Measurements from ENCODE around the gene TACR1. TPM values are rescaled to one million over a fixed set of nuclear protein-coding genes. Genes with fewer than 3 reads are reported as not detected.

The TACR1 gene
- total RNA-seq, 1 experiment from 2014 or later: not detected

DNA sequence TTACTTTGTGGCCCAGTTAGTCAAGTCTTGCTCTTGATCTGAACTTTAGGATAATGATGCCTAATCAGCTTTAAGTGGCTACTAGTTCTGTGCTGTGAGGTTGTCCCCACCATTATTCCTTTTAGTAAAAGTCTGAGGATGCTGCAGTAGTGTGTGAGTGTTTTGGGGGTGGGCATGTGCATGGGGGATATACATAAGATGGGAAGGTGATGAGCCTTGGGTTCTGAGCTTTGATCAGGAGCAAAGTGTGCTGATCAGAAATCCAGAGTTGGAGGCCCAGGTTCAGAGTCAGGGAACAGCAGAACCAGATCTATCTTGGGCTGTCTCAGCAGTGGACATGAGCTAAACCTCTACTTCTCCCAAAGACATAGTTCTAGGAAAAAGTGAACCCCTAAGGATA, 174.1 kb downstream of the TACR1 start:
- no peaks in the 10 kb centered on the region for H4K20me1 ChIP-seq (ENCODE audit: low read length)
- H2AFZ ChIP-seq (ENCODE audit: low read length): no peak overlapping the region
- ChIA-PET POLR2A (ENCODE audit: unreplicated experiment) (no interaction called here), CTCF (no interaction called here)
- H3F3A ChIP-seq (ENCODE audit: low read length, unreplicated experiment): no peaks in the 10 kb centered on the region
- no peak overlapping the region for H3K4me2 ChIP-seq (ENCODE audit: low read length)
- ATAC-seq (no peak), DNase-seq (no peak)
- H3K36me3 ChIP-seq (ENCODE audit: low read depth, low read length): no peaks in the 10 kb centered on the region
- H3K27me3 ChIP-seq (ENCODE audit: low read length): no peaks in the 10 kb centered on the region
- no peaks in the 10 kb centered on the region for H3K9me3 ChIP-seq (ENCODE audit: low read length)
- no peaks in the 10 kb centered on the region for H3K79me2 ChIP-seq (ENCODE audit: low read length)
- no peaks in the 10 kb centered on the region for H3K4me1 ChIP-seq (ENCODE audit: insufficient read depth, low read length)
- no peak overlapping the region for H3K27ac ChIP-seq (ENCODE audit: low read length)
- H3K9me2 ChIP-seq (replicated peaks; ENCODE audit: low read length): no peaks in the 10 kb centered on the region
- intact Hi-C loops (cut with micrococcal nuclease): no loop called here
- H3K4me3 ChIP-seq (ENCODE audit: low read length): no peak overlapping the region
- no peak overlapping the region for H3K9ac ChIP-seq (ENCODE audit: low read length)
- no TSS peak for BruUV-seq (replicated peaks)
- TF ChIP-seq, protein P1, sequence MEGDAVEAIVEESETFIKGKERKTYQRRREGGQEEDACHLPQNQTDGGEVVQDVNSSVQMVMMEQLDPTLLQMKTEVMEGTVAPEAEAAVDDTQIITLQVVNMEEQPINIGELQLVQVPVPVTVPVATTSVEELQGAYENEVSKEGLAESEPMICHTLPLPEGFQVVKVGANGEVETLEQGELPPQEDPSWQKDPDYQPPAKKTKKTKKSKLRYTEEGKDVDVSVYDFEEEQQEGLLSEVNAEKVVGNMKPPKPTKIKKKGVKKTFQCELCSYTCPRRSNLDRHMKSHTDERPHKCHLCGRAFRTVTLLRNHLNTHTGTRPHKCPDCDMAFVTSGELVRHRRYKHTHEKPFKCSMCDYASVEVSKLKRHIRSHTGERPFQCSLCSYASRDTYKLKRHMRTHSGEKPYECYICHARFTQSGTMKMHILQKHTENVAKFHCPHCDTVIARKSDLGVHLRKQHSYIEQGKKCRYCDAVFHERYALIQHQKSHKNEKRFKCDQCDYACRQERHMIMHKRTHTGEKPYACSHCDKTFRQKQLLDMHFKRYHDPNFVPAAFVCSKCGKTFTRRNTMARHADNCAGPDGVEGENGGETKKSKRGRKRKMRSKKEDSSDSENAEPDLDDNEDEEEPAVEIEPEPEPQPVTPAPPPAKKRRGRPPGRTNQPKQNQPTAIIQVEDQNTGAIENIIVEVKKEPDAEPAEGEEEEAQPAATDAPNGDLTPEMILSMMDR (conservative IDR thresholded peaks at IDR 0.05; ENCODE audit: low read depth, low read length): no peak
- TF ChIP-seq EZH2 (IDR thresholded peaks at IDR 0.05; ENCODE audit: low read length, unreplicated experiment): no peak
- no peak for TF ChIP-seq EZH2phosphoT487 (IDR thresholded peaks at IDR 0.05; ENCODE audit: borderline replicate concordance, low read length)

DNA sequence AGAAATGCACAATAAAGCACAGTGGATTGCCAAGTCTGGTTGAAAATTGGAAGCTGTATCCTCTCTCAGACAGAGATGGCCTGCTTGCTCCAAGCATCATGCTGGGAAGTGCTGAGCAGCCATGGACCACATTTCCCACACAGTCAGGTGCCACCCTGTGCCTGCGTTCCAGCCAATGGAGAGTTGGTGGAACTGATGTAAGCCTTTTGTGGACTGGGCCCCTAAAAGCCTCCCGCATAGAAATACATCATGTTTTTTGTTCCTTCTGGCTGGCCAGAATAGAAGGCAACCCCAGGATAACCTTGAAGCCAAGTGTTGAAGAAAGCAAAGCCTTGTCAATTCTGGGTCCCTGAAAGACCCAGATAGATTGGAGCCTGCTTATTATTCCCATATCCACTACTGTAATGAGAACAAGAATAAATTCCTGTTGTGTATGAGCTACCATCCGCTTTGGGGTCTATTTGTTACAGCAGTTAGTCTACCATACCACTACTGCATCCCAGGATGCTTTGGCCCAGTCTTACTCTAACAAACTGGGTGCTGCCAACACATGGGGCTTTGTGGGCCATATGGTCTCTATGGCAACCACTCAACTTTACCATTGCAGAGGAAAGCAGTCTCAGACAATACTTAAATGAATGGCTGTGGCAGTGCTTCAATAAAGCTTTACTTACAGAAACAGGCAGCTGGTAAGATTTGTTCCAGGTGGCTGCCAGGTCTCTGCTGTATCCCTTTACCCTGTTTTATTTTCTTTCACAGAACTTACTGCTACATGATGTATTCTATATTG, 175.5 kb downstream of the TACR1 start:
- POLR2A ChIA-PET (ENCODE audit: unreplicated experiment): no interaction called here
- no TSS peak for BruUV-seq (replicated peaks)

DNA sequence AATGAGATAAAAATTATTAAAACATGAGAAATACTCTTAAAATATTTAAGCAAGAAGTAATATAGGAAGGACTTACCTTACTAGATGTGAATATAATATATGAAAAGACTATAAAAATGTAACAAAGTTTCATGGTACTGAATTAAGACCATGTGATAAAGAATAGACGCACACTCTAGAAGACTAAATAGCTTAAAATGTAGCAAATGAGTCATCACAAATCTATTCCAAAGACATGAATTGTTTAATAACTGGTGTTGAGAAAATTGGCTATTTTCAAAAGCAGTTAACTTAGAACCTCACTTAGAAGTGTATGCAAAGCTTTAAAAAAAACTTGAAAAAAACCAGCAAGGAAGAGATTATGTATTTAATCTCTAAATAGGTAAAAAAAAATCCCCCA, 176.8 kb downstream of the TACR1 start:
- intact Hi-C loops (cut with micrococcal nuclease): no loop called here
- Histone ChIP-seq H3K4me2 (ENCODE audit: low read length) (no peak overlapping the region), H4K20me1 (ENCODE audit: low read length) (no peaks in the 10 kb centered on the region), H3F3A (ENCODE audit: low read length, unreplicated experiment) (no peaks in the 10 kb centered on the region), H3K9me3 (ENCODE audit: low read length) (no peaks in the 10 kb centered on the region), H3K27me3 (ENCODE audit: low read length) (no peaks in the 10 kb centered on the region), H3K27ac (ENCODE audit: low read length) (no peak overlapping the region), H2AFZ (ENCODE audit: low read length) (no peak overlapping the region), H3K9me2 (replicated peaks; ENCODE audit: low read length) (no peaks in the 10 kb centered on the region), H3K4me1 (ENCODE audit: insufficient read depth, low read length) (no peaks in the 10 kb centered on the region), H3K4me3 (ENCODE audit: low read length) (no peak overlapping the region), H3K9ac (ENCODE audit: low read length) (no peak overlapping the region), H3K79me2 (ENCODE audit: low read length) (no peaks in the 10 kb centered on the region), H3K36me3 (ENCODE audit: low read depth, low read length) (no peaks in the 10 kb centered on the region)
- ATAC-seq (no peak), DNase-seq (no peak)
- no peak for TF ChIP-seq EZH2phosphoT487 (IDR thresholded peaks at IDR 0.05; ENCODE audit: borderline replicate concordance, low read length)
- TF ChIP-seq EZH2 (IDR thresholded peaks at IDR 0.05; ENCODE audit: low read length, unreplicated experiment): no peak
- TF ChIP-seq, protein P1 (conservative IDR thresholded peaks at IDR 0.05; ENCODE audit: low read depth, low read length): no peak
- ChIA-PET POLR2A (ENCODE audit: unreplicated experiment) (no interaction called here), CTCF (no interaction called here)
- BruUV-seq (replicated peaks): no TSS peak

More for the DNA sequence above, 175.5 kb downstream of the TACR1 start:
- Histone ChIP-seq H3K4me1 (ENCODE audit: insufficient read depth, low read length) (no peaks in the 10 kb centered on the region), H3K4me3 (ENCODE audit: low read length) (no peak overlapping the region), H3K9ac (ENCODE audit: low read length) (no peak overlapping the region), H3K9me2 (replicated peaks; ENCODE audit: low read length) (no peaks in the 10 kb centered on the region), H4K20me1 (ENCODE audit: low read length) (no peaks in the 10 kb centered on the region), H3K4me2 (ENCODE audit: low read length) (no peak overlapping the region), H3K36me3 (ENCODE audit: low read depth, low read length) (no peaks in the 10 kb centered on the region), H3K27ac (ENCODE audit: low read length) (no peak overlapping the region), H3K27me3 (ENCODE audit: low read length) (no peaks in the 10 kb centered on the region), H3K79me2 (ENCODE audit: low read length) (no peaks in the 10 kb centered on the region), H3F3A (ENCODE audit: low read length, unreplicated experiment) (no peaks in the 10 kb centered on the region), H3K9me3 (ENCODE audit: low read length) (no peaks in the 10 kb centered on the region), H2AFZ (ENCODE audit: low read length) (no peak overlapping the region)
- ATAC-seq: no peak
- CTCF ChIA-PET: no interaction called here
- DNase-seq: no peak
- intact Hi-C loops (cut with micrococcal nuclease): no loop called here
- no peak for TF ChIP-seq EZH2phosphoT487 (IDR thresholded peaks at IDR 0.05; ENCODE audit: borderline replicate concordance, low read length)
- TF ChIP-seq, protein P1 (conservative IDR thresholded peaks at IDR 0.05; ENCODE audit: low read depth, low read length): no peak
- no peak for TF ChIP-seq EZH2 (IDR thresholded peaks at IDR 0.05; ENCODE audit: low read length, unreplicated experiment)
